Measurements from ENCODE around the gene CIDEB. TPM values are rescaled to one million over a fixed set of nuclear protein-coding genes. Genes with fewer than 3 reads are reported as not detected.
A peak's percentile ranks its signal among the peaks of the same experiment; 100 is the strongest.

Gene CIDEB
- total and polyA plus RNA-seq, 2 of the 13 experiments (the other 11 are each of a cell fraction or from before 2014, with no cell fraction given): 35.8 to 110 TPM

DNA sequence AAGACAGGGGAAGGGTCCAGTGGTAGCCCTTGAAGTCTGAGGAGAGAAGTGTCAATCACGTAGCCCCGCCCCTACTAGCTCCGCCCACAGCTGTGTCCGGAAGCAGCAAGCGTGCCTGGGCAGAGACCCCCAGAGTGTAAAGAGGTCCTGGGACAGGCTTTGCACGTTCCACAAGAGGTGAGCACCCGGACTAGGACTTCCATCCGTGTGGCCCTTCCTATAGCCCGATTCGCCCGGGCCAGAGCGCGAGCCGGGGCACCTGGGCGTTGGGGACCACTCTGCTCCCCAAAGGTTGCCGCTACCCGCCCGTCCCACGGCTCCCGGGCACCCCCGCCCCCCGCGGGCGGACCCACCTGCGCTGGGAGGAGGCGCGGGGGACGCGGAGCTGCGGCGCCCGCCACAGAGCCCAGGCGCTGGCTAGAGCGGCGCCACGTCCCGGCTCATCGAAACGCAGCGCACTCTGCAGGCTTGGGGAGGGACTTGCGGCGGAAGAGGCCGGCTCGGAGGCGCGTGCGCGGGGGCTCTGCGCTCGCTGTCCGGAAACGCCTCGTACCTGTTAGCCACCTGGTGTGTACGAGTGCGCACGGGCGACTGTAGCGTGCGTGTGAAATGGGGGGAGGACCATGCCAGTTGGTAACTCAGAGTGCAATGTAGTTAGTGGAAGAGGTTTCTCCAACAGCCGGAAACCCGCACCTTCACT is 36.5 kb downstream of the CIDEB start, which contains the start of gene RABGGTA (continued):
- TF ChIP-seq U2AF2 (IDR thresholded peaks at IDR 0.05; ENCODE audit: low read depth, low read length): peak; percentile 73; the same call in 1 of the 2 replicates
- no peak for TF ChIP-seq NFE2 (CRISPR knock-in tag; IDR thresholded peaks at IDR 0.05)
- TF ChIP-seq, protein P1, sequence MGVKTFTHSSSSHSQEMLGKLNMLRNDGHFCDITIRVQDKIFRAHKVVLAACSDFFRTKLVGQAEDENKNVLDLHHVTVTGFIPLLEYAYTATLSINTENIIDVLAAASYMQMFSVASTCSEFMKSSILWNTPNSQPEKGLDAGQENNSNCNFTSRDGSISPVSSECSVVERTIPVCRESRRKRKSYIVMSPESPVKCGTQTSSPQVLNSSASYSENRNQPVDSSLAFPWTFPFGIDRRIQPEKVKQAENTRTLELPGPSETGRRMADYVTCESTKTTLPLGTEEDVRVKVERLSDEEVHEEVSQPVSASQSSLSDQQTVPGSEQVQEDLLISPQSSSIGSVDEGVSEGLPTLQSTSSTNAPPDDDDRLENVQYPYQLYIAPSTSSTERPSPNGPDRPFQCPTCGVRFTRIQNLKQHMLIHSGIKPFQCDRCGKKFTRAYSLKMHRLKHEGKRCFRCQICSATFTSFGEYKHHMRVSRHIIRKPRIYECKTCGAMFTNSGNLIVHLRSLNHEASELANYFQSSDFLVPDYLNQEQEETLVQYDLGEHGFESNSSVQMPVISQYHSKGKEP (CRISPR knock-in tag; IDR thresholded peaks at IDR 0.05): peak; percentile 87
- TF ChIP-seq, protein P2, sequence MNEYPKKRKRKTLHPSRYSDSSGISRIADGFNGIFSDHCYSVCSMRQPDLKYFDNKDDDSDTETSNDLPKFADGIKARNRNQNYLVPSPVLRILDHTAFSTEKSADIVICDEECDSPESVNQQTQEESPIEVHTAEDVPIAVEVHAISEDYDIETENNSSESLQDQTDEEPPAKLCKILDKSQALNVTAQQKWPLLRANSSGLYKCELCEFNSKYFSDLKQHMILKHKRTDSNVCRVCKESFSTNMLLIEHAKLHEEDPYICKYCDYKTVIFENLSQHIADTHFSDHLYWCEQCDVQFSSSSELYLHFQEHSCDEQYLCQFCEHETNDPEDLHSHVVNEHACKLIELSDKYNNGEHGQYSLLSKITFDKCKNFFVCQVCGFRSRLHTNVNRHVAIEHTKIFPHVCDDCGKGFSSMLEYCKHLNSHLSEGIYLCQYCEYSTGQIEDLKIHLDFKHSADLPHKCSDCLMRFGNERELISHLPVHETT (CRISPR knock-in tag; conservative IDR thresholded peaks at IDR 0.05): peak; percentile 96
- TF ChIP-seq, protein P3, sequence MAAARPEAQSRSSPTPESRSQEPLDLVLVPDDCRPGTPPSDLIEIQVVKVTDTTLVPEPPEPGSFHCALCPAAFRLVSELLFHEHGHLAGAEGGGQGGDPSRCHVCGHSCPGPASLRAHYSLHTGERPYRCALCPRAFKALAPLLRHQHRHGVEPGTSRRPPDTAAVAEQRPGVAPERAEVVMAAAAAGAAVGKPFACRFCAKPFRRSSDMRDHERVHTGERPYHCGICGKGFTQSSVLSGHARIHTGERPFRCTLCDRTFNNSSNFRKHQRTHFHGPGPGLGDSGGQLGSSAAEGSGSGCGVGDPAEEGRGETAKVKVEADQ (CRISPR knock-in tag; IDR thresholded peaks at IDR 0.05; ENCODE audit: borderline replicate concordance): peak; percentile 98
- TF ChIP-seq IRX3 (CRISPR knock-in tag; IDR thresholded peaks at IDR 0.05; ENCODE audit: borderline replicate concordance, low read depth): peak; percentile 90
- TF ChIP-seq ATAD3A (CRISPR knock-in tag; IDR thresholded peaks at IDR 0.05): peak; percentile 52; the same call in 1 of the 2 replicates
- TF ChIP-seq SAFB2 (CRISPR knock-in tag; IDR thresholded peaks at IDR 0.05; ENCODE audit: borderline replicate concordance, low read depth): peak; percentile 100
- TF ChIP-seq TBL1XR1 (IDR thresholded peaks at IDR 0.05; ENCODE audit: borderline replicate concordance, low read length, partially characterized antibody): peak; percentile 65
- TF ChIP-seq ZFP62 (CRISPR knock-in tag; IDR thresholded peaks at IDR 0.05): peak; percentile 96; the same call in 1 of the 2 replicates
- peak; percentile 99 for TF ChIP-seq MEIS2 (CRISPR knock-in tag; IDR thresholded peaks at IDR 0.05)
- TF ChIP-seq PHF20 (CRISPR knock-in tag; IDR thresholded peaks at IDR 0.05): peak; percentile 99
- peak; percentile 100 for TF ChIP-seq ZNF501 (CRISPR knock-in tag; IDR thresholded peaks at IDR 0.05)
- peak; percentile 75 for TF ChIP-seq ONECUT2 (CRISPR knock-in tag; IDR thresholded peaks at IDR 0.05)
- TF ChIP-seq, protein P4, sequence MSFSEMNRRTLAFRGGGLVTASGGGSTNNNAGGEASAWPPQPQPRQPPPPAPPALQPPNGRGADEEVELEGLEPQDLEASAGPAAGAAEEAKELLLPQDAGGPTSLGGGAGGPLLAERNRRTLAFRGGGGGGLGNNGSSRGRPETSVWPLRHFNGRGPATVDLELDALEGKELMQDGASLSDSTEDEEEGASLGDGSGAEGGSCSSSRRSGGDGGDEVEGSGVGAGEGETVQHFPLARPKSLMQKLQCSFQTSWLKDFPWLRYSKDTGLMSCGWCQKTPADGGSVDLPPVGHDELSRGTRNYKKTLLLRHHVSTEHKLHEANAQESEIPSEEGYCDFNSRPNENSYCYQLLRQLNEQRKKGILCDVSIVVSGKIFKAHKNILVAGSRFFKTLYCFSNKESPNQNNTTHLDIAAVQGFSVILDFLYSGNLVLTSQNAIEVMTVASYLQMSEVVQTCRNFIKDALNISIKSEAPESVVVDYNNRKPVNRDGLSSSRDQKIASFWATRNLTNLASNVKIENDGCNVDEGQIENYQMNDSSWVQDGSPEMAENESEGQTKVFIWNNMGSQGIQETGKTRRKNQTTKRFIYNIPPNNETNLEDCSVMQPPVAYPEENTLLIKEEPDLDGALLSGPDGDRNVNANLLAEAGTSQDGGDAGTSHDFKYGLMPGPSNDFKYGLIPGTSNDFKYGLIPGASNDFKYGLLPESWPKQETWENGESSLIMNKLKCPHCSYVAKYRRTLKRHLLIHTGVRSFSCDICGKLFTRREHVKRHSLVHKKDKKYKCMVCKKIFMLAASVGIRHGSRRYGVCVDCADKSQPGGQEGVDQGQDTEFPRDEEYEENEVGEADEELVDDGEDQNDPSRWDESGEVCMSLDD (CRISPR knock-in tag; IDR thresholded peaks at IDR 0.05; ENCODE audit: borderline replicate concordance): peak; percentile 99
- TF ChIP-seq, protein P5, sequence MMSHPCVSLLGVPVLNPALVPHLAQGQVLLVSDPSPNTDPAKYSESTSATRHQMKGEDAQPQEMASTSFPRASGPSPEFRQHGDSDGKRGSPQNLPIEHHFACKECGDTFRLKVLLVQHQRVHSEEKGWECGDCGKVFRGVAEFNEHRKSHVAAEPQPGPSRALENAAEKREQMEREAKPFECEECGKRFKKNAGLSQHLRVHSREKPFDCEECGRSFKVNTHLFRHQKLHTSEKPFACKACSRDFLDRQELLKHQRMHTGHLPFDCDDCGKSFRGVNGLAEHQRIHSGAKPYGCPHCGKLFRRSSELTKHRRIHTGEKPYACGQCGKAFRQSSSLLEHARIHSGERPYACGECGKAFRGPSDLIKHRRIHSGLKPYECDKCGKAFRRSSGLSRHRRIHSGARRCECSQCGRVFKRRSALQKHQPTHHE (CRISPR knock-in tag; IDR thresholded peaks at IDR 0.05; ENCODE audit: borderline replicate concordance): peak; percentile 100
- TF ChIP-seq BORCS8-MEF2B (CRISPR knock-in tag; IDR thresholded peaks at IDR 0.05): peak; percentile 99
- TF ChIP-seq MAFG (CRISPR knock-in tag; IDR thresholded peaks at IDR 0.05): no peak
- TF ChIP-seq JUN (CRISPR knock-in tag; IDR thresholded peaks at IDR 0.05): peak; percentile 87
- peak; percentile 62; the same call in 1 of the 2 replicates for TF ChIP-seq NCOR1 (IDR thresholded peaks at IDR 0.05; ENCODE audit: borderline replicate concordance, low read length)
- peak; percentile 93 for TF ChIP-seq REXO4 (CRISPR knock-in tag; IDR thresholded peaks at IDR 0.05; ENCODE audit: borderline replicate concordance)

Data from HepG2 (cell line).